Measurements from ENCODE around the gene KLHL6. TPM values are rescaled to one million over a fixed set of nuclear protein-coding genes. Genes with fewer than 3 reads are reported as not detected.
A peak's percentile ranks its signal among the peaks of the same experiment; 100 is the strongest.
"Not testable (repeated sequence)": the region's sequence is repeated elsewhere in the genome, so short reads cannot be mapped to it uniquely, and the experiment has no call there.

Gene KLHL6
- polyA plus RNA-seq, 3 donors, result 1.0 to 1.7 (median 1.4) TPM

DNA sequence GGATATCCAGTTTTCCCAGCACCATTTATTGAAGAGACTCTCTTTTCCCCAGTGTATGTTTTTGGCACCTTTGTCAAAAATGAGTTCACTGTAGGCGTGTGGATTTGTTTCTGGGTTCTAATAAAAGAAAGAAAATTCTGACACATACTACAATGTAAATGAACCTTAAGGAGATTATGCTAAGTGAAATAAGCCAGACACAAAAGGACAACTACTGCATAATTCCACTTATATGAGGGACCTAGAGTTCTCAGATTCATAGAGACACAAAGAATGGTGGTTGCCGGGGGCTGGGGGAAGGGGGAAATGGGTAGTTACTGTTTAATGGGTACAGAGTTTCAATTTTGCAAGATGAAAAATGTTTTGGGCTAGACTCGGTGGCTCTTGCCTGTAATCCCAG, 14.7 kb upstream of the KLHL6 start:
- not testable (repeated sequence) for DNase-seq

DNA sequence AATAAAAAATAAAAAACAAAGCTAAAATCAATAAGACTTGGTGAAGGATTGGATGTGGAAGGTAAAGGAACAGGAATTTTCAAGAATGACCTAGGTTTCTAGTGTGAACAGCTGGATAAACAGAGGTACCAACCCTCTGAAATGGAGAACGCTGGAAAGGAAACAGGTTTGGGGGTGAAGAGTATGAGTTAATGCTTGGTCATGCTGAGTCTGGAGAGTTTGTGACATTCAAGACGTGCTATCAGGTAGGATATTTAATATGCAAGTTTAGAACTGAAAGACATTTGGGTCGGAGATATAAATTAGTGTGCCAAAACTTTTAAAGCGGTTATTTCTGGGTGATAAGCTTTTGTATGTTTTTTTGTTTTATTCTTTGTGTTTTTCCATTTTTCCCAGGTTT, 11.4 kb upstream of the KLHL6 start:
- DNase-seq, result no peak

DNA sequence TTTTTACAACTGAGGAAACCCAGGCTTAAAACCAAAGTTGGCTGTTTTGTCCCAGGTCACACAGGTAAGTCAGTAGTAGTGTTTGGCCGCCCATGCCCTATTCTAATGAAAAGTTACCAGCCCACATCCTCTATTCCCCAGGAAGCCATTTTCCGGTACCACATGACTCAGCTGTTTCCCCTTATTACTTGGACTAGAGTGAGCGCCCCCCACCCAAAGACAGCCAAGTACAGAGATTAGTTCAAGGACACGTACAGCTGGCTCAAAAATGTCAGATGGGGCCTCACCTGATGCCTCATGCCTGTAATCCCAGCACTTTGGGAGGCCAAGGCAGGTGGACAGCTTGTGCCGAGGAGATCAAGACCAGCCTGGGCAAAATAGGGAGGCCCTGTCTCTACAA, 8.5 kb upstream of the KLHL6 start:
- no peak for DNase-seq

DNA sequence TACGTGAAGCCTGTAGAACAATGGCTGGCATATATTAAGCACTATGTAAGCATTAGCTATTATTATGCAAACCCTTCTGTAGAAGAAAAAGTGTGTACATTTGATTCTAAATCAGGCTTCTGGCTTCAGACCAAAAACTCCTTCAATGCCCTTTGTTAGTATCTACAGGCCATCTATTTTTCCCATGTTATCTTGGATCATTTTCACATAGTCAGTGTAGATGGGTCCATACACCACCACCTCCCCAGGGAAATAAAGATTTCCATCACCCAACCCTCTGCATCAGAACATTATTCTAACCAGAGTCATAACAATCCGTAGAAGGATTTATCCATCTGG, 8.0 kb upstream of the KLHL6 start:
- no peak for DNase-seq

DNA sequence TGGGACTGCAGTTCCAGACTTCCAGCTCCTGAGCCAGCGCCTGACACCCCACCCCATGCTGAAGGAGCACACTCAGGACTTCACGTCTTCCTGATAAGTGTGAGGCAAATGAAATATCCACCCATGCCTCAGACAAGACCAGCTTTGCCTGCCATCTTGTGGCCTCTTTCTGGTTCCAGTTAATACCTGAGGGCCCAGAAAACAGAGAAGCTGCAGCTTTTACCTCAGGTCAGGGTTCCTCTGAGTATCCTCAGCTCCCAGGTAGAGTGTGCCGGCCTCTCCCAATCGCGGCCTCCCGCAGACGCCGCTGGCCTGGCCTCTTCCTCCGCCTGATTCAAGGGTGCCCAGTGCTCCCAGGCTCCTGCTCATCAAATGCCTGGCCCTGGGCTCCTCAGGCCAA, 5.1 kb upstream of the KLHL6 start:
- no peak for DNase-seq

DNA sequence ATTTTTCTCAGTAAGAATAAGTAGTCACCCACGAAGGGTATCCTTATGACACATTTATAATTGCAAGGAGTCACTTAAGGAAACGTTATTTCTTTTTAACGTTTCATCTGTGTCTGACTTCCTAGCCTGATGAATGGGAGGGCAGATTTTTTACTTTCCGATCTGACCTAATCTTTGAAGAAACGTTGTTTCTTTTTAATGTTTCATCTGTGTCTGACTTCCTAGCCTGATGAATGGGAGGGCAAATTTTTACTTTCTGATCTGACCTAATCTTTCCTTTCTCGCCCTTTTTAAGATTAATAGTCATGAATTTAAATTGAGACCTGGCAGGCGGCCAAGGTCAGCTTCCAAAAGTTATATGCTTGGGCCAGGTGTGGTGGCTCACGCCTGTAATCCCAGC, 3.0 kb upstream of the KLHL6 start:
- DNase-seq, result no peak

DNA sequence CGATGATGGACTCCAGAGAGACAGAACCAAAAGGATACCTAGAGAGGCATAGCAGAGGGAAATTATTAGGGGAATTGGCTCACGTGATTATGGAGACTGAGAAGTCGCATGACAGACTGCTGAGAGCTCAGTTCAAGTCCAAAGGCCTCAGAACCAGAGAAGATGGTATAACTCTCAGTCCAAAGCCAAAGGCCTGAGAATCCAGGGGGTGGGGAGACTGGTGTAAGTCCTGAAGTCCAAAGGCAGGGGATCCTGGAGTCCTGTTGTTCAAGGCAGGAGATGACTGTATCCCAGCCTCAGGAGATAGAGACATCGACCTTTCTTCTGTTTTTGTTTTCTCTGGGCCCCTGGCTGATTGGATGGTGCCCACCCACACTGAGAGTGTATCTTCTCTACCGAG, 1.2 kb upstream of the KLHL6 start:
- DNase-seq, result no peak

DNA sequence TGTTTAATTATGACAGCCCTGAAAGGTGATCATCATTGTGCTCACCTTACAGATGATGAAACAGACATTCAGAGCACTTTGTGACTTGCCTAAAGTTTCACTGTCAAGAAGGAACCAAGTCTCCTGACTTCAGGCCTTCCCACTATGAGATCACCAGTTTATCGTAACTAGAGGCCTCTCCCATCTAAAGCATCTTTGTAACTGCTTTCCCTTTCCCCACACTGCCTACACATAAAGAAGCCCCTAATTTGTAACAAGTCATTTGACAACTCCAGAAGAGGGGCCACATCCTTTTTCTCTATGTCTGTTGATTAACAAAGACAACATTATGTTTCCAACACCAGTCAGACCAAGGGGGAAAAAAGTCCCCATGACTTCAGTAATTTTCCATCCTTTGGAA, 1.1 kb downstream of the KLHL6 start:
- no peak for DNase-seq

DNA sequence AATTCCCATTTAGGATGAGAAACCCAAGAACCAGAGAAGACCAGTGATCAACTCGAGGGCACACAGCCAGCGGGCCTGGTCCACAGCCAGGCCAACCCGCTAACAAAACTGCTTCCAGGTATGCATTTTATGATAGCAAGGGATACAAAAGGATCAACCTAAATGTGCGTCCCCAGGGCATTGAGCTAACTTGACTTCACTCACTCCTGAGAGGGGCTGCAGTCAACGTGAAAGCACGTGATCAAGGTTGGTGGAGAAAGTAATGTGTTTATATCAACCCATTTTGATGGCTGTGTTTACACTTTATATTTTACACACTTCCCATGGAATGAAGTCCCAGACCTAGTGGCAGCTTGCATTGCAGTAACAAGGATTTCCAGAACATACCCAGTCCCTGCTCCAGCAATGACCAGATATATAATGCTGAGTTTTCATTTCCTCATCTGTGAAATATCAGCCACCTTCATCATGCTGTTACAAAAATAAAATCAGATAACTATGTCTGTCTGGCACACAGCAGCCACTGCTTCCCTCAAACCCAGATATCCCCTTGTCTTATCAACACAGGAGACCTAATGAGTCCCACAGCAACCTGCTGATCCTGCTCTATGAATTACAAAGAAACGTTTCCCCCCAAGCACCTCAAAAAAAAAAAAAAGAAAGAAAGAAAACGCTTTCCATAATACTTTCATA, 2.0 kb downstream of the KLHL6 start:
- no peak for DNase-seq

DNA sequence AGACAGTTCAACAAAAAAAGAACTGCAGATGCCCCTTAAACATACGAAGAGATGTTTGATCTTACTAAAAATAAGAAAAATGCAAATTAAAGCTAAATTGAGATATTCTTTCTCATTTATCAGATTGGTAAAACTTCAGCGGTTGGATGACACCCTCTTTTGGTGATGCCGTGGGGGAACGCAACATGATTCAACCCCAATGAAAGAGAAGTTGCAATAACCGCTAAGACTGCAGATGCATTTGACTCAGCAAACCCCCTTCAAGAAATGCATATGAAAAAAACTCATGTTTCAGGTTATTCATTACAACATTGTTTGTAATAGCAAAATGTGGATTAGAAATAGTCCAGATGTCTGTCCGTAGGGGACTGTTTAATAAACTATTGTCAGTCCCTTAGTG, 3.6 kb downstream of the KLHL6 start:
- no peak for DNase-seq

DNA sequence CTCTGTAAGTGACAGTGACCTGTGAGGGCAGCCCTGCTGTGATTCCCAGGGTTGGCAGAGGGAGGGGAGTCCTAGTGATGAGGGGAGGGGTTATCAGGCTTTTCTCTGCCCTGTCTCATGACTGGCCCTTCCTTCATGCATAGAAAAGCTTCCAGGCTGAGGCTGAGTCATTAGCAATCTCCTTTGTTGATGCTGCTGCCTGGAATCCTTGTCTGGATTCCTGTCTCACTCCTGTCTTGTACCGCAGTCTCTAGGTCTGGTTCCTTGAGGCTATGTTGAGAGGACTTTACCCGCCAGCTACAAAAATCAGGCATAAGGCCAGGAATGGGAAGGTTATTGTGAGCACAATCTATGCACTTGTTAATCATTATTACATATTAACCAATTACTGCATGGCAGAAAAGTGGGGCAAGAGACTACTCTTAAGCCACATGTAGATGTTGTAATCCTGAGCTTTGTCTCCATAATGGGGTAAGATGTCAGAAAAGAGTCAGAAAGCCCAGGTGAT, 7.2 kb downstream of the KLHL6 start:
- DNase-seq, result no peak

DNA sequence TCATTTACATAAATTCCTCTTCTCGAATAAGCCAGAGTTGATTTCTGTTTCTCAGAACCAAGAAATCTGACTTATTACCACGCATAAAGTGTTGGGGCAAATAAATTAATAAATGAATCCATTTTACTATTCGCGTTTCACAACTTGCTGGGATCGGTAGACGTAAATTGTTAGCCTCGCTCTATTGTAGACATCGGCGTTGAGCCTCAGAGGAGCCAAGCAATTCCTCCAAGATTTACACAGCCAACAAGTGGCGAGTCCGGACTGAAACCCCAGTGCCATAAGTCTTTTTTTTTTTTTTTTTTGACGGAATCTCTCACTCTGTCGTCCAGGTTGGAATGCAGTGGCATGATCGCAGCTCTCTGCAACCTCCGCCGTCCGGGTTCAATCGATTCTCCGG, 8.9 kb downstream of the KLHL6 start:
- no peak for DNase-seq

DNA sequence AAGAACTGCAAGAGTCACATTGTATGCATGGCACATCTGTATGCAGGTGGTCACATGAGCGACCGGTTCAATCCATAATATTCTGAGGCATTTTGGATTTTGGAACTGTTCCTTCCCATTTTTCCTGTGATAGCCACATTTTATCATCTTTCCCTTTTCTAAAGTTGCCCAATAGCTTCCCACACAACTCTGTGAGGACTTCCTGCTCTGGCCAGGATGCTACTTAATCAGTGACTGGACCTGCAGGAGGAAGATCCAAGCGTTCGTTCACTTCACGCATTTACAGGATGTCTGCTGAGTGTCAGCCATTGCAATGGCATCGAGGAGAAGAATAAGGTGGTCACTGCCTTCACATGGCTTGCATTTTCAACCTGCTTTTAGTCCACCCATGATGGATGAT, 9.8 kb downstream of the KLHL6 start:
- DNase-seq, result no peak

DNA sequence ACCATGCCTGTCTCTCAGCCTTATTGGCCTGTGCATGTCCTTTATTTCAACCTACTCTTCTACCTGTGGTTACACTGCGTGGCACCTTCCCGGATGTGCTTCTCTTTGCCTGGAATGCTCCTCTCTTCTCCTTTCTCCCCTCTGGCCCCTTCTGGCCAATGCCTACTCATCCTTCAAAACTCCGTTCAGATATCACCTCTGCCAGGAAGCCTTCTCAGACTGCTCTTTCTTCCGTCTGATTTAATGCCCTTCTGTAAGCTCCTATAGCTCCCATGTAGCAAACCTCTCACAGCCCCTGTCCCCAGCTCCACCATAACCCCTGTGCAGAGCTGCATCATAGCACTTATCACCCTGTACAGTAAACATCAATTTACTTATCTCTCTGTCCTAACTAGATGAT, 13.2 kb downstream of the KLHL6 start:
- DNase-seq, result no peak

DNA sequence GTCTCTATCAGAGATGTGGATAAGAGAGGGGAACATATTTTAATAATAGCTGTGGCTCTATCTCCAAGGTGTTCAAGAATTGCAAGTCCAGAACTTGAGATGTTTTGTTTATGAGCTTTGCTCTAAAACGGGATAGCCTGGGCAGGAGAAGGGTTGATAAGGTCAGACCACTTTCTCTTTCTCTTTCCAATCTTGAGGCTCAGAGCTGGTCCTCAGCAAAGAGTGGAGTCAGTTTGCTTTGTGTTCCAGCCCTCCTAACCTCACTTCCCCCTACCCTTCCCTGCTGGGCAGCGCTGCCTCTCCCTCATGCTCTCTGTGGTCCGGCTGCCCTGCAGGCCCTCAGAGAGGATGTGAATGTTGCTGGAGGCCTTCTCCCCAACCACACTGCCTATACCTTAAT, 13.8 kb downstream of the KLHL6 start:
- no peak for DNase-seq

DNA sequence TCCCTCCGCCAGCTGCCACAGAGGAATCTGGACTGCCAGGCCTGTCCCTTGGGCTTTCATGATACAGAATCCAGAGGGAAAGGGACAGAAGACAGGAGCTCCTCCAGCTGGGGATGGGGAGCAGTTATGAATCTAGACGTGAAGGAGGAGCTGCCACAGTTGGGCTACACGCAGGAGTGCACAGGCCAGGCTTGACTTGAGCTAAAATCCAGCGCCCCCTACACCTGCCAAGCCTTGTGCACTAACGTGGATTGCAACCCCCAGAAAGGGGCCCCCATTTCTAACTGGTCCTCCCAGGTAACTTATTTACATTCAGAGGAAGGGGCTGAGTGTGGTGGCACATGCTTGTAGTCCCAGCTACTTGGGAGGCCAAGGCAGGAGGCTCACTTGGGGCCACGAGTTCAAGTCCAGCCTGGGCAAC, 14.3 kb downstream of the KLHL6 start:
- no peak for DNase-seq

DNA sequence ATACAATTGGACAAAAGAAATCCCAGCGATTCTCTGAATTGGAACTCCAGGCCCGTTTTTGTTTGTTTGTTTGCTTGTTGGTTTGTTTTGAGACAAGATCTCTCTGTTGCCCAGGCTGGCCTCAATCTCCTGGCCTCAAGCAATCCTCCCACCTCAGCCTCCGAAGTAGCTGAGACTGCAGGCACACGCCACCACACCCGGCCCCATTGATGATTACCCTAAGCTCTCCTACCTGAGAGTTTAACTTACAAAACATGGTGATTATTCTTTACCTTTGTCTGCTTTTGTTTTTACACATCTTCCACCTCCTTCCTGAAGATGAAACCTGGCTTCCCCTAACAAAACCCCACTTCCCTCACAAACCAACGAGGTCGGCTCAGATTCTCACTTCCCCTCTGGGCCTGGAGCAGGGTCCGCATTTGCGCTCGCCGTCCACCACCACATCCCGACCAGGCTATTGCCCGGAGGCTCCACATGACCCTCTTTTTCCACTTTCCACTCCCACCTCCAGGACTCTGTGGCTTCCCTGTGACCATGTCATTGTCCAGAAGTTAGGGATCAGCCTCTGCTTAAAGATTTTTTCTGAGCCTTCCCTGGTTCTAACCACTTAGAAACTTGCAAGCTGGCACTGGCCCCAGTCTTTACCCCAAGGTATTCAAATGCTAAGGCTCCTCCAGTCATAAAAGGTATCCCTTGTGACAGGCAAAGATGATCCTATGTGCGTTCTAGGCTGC, 14.8 kb downstream of the KLHL6 start:
- DNase-seq, result no peak

DNA sequence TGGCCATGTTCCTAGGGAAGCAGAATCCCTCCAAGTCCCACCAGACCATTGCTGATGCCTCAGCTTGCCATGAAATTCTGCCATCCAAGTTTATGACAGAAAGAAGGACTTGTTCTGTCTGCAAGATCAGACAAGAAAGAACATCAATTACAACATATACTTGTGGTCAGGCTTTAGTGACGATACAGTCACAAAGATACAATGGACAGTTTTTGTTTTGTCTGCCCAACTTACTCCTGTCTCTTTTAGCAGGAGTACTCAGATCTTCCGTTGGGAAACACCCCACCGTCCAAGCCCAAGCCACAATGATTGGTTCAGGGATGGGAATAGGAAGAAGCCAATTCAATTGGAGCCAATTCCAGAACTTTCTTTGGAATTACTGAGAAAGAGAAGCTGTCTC, 15.7 kb downstream of the KLHL6 start:
- DNase-seq, result no peak

DNA sequence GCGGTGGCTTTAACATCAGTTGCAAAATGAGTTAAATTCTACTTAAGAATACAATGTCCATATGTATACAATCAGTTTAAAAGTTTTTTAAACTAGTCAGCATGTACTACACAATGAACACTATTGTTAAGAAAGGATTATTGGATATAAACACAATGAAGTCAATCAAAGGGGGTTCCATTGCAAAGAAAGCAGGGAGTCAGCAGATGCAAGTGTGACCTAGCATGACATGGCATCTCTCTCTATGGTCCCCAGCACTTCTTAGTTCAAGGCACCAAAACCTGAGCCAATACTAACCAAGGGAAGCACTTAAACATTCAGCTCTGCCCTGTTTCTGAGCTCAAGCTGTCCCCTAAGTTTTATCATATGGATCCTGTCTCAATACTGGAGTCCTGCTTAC, 17.0 kb downstream of the KLHL6 start:
- DNase-seq, result no peak

DNA sequence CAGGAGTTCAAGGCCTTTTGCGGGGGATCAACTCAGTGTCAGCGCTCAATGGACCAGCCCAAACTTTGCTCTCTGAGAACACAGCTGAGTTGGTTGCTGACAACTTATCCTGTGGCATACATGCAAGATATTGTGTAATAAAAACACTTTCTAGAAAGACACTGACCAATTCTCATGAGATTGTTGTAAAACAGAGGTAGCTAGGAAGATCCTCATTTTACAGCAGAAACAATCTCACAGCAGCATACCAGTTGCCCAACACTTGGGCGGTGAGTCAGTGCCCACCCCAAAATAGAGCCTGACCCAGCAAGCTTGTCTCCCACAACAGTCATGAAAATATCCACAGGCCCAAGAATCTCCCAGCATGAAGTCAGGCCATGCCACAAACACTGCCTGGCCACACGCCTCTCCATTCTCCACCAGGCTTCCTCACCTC, 18.2 kb downstream of the KLHL6 start:
- no peak for DNase-seq

DNA sequence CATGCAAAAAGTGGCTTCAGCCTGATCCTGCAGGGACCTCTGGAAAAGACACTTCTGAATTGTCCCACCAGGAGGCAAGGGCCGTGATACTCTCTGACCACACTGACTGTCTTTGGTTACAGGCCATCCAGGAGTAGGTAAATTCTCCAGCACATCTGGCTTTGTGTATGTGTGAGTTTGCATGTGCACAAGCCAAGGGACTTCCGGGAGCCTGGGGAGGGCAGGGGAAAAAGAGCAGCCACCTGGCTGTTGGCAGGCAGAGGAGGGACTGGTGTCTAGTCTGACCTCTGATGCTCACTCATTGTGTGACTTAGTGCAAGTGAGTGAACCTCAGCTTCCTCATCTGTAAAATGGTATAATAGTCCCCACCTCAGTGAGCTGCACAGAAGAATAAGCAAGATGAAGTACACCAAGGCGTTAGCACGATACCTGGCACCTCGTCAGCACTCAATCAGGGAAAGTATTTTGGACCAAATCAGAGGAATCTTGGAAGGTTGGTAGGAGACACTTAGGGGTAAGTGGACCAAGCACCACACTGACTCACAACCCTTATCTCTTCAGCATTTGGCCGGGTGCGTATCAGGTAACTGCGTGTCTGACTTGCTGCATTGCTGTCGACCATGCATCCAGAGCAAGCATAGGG, 19.1 kb downstream of the KLHL6 start:
- no peak for DNase-seq

DNA sequence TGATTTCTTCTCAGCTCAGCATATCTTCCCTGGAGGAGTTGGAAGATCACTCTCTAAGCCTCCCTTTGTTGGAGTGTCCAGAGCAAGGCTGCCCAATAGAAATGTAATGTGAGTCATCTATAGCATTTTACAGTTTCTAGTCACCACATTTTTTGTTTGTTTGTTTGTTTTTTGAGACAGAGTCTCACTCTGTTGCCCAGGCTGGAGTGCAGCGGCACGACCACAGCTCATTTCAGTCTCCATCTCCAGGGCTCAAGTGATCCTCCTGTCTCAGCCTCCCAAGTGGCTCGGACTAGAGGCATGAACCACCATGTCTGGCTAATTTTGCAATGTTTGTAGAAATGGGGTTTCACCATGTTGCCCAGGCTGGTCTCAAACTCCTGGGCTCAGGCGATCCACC, 21.3 kb downstream of the KLHL6 start:
- DNase-seq, result no peak

DNA sequence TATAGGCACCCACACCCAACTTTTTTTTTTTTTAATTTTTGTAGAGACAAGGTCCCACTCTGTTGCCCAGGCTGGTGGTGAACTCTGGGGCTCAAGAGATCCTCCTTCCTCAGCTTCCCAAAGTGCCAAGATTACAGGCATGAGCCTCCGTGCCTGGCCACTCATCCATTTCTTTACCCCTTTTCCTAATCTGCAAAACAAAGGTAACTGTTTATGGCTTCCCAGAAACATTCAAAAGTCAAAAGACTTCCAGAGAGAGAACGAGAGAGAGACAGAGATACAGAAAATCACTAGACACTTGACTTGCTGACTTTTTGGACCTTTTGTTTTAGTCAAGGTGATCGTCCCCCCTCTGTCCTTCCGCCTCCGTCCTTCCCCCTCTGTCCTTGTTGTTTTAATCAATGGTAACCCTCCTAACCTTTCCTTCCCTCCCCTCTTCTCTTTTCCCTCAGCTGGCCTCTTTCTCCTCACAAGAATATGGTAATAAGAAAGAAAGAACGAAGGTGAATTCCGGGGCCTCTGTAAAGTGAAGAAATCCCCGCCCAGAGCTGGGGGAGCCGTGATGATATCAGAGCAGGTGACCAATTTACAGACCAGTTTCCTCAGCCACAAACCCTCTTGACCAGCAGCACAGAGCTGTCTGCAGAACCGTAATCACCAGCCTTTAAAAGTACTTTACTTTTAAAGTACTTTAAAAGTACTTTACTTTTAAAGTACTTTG, 21.9 kb downstream of the KLHL6 start:
- peak; percentile 14 for DNase-seq
